Measurements from ENCODE around the gene KANK3. TPM values are rescaled to one million over a fixed set of nuclear protein-coding genes. Genes with fewer than 3 reads are reported as not detected.
A peak's percentile ranks its signal among the peaks of the same experiment; 100 is the strongest.
"Not testable (repeated sequence)": the region's sequence is repeated elsewhere in the genome, so short reads cannot be mapped to it uniquely, and the experiment has no call there.

Gene KANK3
- total RNA-seq, 4 donors from 2014 or later: 7.1 to 48.7 (median 18.9) TPM

GRCh38 chr19:8322638-8322997, 20.4 kb downstream of the KANK3 start:
- no peak for TF ChIP-seq CTCF (IDR thresholded peaks at IDR 0.05)
- ATAC-seq (ENCODE audit: low FRiP score): no peak

GRCh38 chr19:8321986-8322637, 20.9 kb downstream of the KANK3 start:
- ATAC-seq (ENCODE audit: low FRiP score): no peak
- TF ChIP-seq CTCF (IDR thresholded peaks at IDR 0.05): no peak
- DNase-seq (ENCODE audit: low spot score): no peak

More at GRCh38 chr19:8322638-8322997, 20.4 kb downstream of the KANK3 start:
- DNase-seq (ENCODE audit: low spot score): no peak

- no peak for TF ChIP-seq CTCF (IDR thresholded peaks at IDR 0.05)
These were observed 21.7 kb downstream of the KANK3 start, which contains the start of the genes NDUFA7 and RPS28 for GRCh38 chr19:8321067-8321985. Gene NDUFA7, minus strand, starts transcription at chr19:8321375. Its CDS starts 17 bp downstream, at chr19:8321358. Gene RPS28, plus strand, starts transcription at chr19:8321496. Its CDS starts 35 bp downstream, at chr19:8321531.

GRCh38 chr19:8320564-8321066, 22.4 kb downstream of the KANK3 start:
- TF ChIP-seq CTCF (IDR thresholded peaks at IDR 0.05): no peak
- DNase-seq (ENCODE audit: low spot score) (no peak), ATAC-seq (ENCODE audit: low FRiP score) (no peak)

More at GRCh38 chr19:8321067-8321985, 21.7 kb downstream of the KANK3 start, which contains the start of the genes NDUFA7 and RPS28:
- peak; percentile 93 for DNase-seq (ENCODE audit: low spot score)
- ATAC-seq (ENCODE audit: low FRiP score): peak; percentile 88

GRCh38 chr19:8319807-8320520, 23.1 kb downstream of the KANK3 start:
- DNase-seq (ENCODE audit: low spot score) (no peak), ATAC-seq (ENCODE audit: low FRiP score) (no peak)
- TF ChIP-seq CTCF (IDR thresholded peaks at IDR 0.05): no peak

GRCh38 chr19:8318835-8319234, 24.2 kb downstream of the KANK3 start:
- ATAC-seq (ENCODE audit: low FRiP score); DNase-seq (ENCODE audit: low spot score): not testable (repeated sequence)
